SJCRH30 (cell line): ENCODE measurements around the gene APBA2. TPM values are rescaled to one million over a fixed set of nuclear protein-coding genes. Genes with fewer than 3 reads are reported as not detected.

ENCODE experiments used
- DNase-seq, 2 experiments: peaks; one replicate each; pipeline ENCODE4 v3.0.0-alpha.2; 2015 to 2020
- H3K27ac ChIP-seq: fragments of 250-450 bp; sonication (Bioruptor Pico); 2 replicates; pipeline ENCODE4 v1.5.1; 2020; ENCODE audit warnings: mild to moderate bottlenecking, moderate library complexity
- H3K27me3 ChIP-seq: fragments of 250-450 bp; sonication (Bioruptor Pico); 2 replicates; pipeline ENCODE4 v1.5.1; 2020; ENCODE audit warnings: mild to moderate bottlenecking, moderate library complexity
- H3K36me3 ChIP-seq: fragments of 250-450 bp; sonication (Bioruptor Pico); 2 replicates; pipeline ENCODE4 v1.5.1; 2020; ENCODE audit warnings: mild to moderate bottlenecking, moderate library complexity
- H3K4me1 ChIP-seq: fragments of 250-450 bp; sonication (Bioruptor Pico); 2 replicates; pipeline ENCODE4 v1.5.1; 2020; ENCODE audit warnings: mild to moderate bottlenecking, moderate library complexity
- H3K4me3 ChIP-seq: fragments of 250-450 bp; sonication (Bioruptor Pico); 2 replicates; pipeline ENCODE4 v1.5.1; 2020; ENCODE audit warnings: mild to moderate bottlenecking, moderate library complexity
- H3K9me3 ChIP-seq: fragments of 250-450 bp; sonication (Bioruptor Pico); replicated peaks from 2 replicates; pipeline ENCODE4 v1.5.1; 2020; ENCODE audit warnings: mild to moderate bottlenecking, moderate library complexity
- total RNA-seq: library from RNA; depleted of rRNA; stranded (reverse); fragments of >200 nt; shearing (Covaris generic); gene quantifications from 2 replicates; pipeline ENCODE4 v1.2.3, GENCODE V29; 2014

The APBA2 gene
- total RNA-seq, 1 experiment from 2014 or later = 11.9 TPM

DNA sequence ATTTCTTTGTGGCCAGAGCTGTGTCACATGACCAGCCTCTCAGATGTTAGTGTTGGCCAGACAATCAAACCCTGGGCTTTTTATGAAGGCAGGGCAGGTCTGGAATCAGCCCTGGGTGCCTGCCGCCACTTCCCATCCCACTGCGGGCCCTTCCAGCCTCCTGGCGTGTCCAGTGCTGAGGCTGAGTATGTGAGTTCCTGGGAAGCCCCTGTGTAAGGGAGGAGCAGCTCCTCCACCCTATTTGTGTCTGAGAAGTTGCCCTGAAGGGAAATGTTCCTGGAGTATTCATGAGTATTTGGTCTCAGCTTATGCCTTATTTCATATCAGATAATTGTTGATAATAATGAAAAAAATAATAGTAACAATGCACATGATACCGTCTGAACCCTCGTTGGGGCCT is 193.7 kb downstream of the APBA2 start:
- Histone ChIP-seq H3K4me3 (no peak overlapping the region), H3K27ac (no peak overlapping the region), H3K9me3 (no peaks in the 10 kb centered on the region), H3K36me3 (no peaks in the 10 kb centered on the region), H3K4me1 (no peaks in the 10 kb centered on the region), H3K27me3 (no peaks in the 10 kb centered on the region)
- no peak for DNase-seq

DNA sequence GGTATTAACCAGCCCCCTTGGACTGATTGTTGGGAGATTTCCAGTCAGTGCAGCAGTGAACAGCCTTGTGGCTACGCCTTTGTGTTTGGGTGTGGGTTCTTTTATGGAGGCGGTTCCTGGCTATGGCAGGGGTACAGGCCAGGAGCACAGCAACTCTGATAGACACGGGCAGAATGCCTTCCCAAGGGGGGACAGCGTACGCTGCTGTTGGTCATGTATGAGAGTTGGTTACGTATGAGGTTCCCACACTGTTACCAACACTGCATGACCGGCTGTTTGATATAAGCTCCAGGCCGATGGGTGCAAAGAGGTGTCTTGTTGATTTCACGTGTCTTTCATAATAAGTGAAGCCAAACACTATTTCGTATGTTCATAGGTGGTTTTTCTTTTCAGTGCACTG is 196.0 kb downstream of the APBA2 start:
- H3K27ac ChIP-seq = no peak overlapping the region
- no peak overlapping the region for H3K4me3 ChIP-seq
- H3K36me3 ChIP-seq = no peaks in the 10 kb centered on the region
- DNase-seq = no peak
- H3K4me1 ChIP-seq = no peaks in the 10 kb centered on the region
- no peaks in the 10 kb centered on the region for H3K9me3 ChIP-seq
- no peaks in the 10 kb centered on the region for H3K27me3 ChIP-seq

GRCh38 chr15:29083161-29083560 is 197.4 kb downstream of the APBA2 start:
- Histone ChIP-seq H3K4me3 (no peak overlapping the region), H3K36me3 (no peaks in the 10 kb centered on the region), H3K4me1 (no peaks in the 10 kb centered on the region), H3K9me3 (no peaks in the 10 kb centered on the region), H3K27me3 (no peaks in the 10 kb centered on the region), H3K27ac (no peak overlapping the region)
- no peak for DNase-seq

DNA sequence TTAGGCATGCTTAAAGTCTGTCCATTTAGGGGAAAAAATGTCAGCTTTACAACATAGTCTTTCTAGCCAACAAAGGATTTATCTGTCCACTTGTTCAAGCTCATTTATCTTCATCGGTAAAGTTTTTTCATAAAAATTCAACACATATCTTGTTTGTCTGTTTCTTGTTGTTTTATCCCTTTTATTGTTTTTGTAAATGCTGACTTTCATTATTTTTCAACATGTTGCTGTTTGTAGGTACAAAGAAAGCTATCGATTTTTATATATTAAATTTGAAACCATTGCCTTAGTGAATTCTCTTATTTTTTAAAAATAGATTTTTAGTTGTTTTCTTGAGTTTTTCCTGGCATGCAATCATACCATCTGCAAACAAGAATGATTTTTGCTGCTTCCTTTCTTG is 198.1 kb downstream of the APBA2 start:
- no peaks in the 10 kb centered on the region for H3K36me3 ChIP-seq
- H3K27ac ChIP-seq = no peak overlapping the region
- H3K4me1 ChIP-seq = no peaks in the 10 kb centered on the region
- H3K4me3 ChIP-seq = no peak overlapping the region
- H3K9me3 ChIP-seq = no peaks in the 10 kb centered on the region
- no peaks in the 10 kb centered on the region for H3K27me3 ChIP-seq
- no peak for DNase-seq

DNA sequence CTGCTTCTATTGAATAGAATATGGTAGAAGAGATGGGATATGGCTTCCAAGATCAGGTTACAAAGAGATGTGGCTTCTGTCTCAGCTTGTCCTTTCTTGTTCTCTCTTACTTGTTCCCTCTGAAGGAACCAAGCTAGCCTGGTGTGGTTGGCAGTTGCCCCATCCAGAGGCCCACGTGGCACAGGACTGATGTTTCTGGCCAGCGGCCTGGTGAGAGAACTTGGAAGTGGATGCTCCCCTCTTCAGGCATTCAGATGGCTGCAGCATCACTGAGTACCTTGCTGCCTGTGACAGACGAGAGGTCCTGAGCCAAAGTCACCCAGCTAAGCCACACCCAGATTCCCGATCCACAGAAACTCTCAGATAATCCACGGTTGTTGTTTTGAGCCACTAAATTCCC is 200.2 kb downstream of the APBA2 start:
- Histone ChIP-seq H3K4me1 (no peaks in the 10 kb centered on the region), H3K36me3 (no peaks in the 10 kb centered on the region), H3K27me3 (no peaks in the 10 kb centered on the region), H3K9me3 (no peaks in the 10 kb centered on the region), H3K27ac (no peak overlapping the region), H3K4me3 (no peak overlapping the region)
- DNase-seq = no peak

DNA sequence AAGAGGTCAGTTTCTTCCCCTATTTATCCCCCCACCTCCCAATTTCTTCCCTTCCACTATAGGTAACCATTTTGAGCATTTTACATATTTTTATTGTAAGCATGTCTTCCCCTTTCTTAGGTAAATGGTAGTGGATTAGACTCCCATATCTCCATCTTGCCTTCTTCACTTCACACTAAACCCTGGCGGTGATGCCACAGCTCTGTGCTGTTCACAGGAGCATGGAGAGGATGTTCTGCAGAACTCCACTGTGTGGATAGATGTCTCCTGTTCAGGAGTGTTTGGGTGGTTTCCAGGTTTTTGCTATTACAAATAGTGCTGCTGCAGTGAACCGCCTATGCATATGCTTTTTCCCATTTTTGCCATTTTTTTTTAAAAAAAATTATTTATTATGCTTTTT is 201.1 kb downstream of the APBA2 start:
- Histone ChIP-seq H3K36me3 (no peaks in the 10 kb centered on the region), H3K9me3 (no peaks in the 10 kb centered on the region), H3K4me3 (no peak overlapping the region), H3K4me1 (no peaks in the 10 kb centered on the region), H3K27me3 (no peaks in the 10 kb centered on the region), H3K27ac (no peak overlapping the region)
- DNase-seq = no peak

DNA sequence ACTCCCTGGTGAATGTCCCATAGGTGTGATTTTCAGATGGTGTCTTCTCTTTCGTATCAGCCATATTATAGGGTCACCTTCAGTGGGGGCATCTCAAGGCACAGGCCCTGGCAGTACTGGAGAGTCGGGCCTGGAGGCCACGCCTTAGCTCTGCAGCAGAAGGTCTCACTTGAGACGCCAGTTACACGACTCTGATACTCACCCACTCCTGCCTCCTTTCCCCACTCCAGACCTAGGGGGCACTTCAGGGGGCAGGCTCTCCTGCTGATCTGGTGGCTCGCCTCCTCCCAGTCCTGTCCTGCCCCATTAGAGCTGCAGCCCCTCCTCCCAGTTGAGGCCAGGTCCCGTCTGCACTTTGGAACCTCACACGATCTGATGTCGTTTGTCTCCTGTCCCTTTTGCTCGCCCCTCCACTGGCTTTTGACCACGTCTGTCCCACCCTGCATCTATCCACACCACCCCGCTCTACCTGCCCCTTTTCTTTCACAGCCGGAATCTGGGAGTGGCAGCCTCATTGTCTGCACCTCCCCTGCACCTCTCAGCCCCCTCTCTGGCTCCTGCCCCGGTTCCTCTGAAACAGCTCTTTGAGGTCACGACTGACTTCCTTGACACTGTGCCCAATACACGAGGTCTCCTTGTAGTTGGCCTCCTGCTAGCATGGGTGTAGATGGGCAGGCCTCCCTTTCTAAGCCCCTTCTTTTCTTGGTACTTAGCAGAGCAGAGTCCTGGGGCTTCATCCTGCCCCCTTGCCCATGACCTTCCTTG is 201.9 kb downstream of the APBA2 start:
- no peak for DNase-seq
- Histone ChIP-seq H3K27me3 (no peaks in the 10 kb centered on the region), H3K9me3 (no peaks in the 10 kb centered on the region), H3K27ac (no peak overlapping the region), H3K4me3 (no peak overlapping the region), H3K36me3 (no peaks in the 10 kb centered on the region), H3K4me1 (no peaks in the 10 kb centered on the region)

DNA sequence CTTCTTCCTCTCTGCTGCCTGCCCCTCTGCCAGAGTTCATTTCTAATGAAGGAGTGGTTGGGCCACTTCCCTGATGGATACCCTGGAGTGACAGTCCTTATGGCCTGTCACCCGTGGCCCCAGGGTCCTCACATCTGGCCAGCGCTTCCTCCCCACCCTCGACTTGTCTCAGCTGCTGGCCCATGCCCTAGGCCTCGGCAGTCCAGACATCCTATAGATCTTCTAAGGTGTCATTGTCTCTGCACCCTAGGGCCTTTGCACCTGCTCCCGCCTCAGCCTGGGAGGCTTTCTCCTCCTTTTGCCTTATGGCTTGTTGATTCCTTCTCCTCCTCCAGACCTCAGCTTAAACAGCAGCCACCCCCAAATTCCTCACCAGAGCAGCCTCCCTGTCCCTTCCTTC is 202.9 kb downstream of the APBA2 start:
- no peak for DNase-seq
- Histone ChIP-seq H3K4me1 (no peaks in the 10 kb centered on the region), H3K9me3 (no peaks in the 10 kb centered on the region)

GRCh38 chr15:29089731-29090616 is 204.2 kb downstream of the APBA2 start:
- no peaks in the 10 kb centered on the region for H3K27me3 ChIP-seq
- H3K36me3 ChIP-seq = no peaks in the 10 kb centered on the region
- H3K9me3 ChIP-seq = no peaks in the 10 kb centered on the region
- no peak overlapping the region for H3K4me3 ChIP-seq
- H3K27ac ChIP-seq = no peak overlapping the region
- no peaks in the 10 kb centered on the region for H3K4me1 ChIP-seq
- DNase-seq = no peak

More for the DNA sequence above, 202.9 kb downstream of the APBA2 start:
- no peak overlapping the region for H3K27ac ChIP-seq
- no peak overlapping the region for H3K4me3 ChIP-seq
- H3K27me3 ChIP-seq = no peaks in the 10 kb centered on the region
- H3K36me3 ChIP-seq = no peaks in the 10 kb centered on the region

DNA sequence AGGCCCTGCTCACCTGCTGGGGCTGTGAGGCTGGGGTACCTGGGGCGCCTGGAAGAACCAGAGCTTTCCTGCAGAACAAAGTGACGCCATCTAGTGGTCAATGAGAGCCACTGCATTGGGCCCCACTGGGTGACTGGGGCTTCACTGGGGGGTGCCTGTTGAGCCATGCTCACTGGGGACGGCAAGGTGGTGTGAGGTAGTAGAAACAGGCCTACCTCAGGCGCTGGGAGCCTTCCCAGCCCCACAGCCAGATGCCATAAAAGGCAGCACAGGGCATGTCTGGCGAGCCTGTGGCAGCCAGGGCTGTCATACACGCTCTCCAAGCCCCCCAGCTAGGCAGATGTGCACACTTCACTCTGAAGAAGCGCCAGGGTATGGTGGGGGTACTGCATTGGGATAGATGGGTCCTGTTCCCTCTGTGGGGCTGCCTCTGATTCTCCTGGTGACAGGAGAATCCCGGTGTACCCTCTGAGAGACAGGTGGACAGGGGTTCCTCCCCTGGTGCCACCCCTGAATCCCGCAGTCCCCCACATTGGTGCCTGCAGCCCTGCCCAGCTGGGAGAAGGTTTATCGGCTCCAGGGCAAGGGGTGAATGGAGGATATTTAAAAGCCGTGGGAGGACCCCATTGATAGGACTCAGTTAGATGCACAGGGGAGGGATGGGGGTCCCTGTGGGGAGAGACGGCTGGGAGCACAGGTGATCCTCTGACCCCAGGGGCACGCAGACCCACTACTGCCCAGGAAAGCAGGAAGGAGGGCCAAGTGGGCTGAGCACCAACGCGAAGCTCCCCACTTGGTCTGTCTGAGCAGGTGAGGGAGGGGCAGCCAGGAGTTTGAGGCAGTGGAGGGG is 205.1 kb downstream of the APBA2 start:
- peak; percentile 19 to 50 for DNase-seq
- Histone ChIP-seq H3K27me3 (no peaks in the 10 kb centered on the region), H3K9me3 (no peaks in the 10 kb centered on the region), H3K4me1 (no peaks in the 10 kb centered on the region), H3K36me3 (no peaks in the 10 kb centered on the region), H3K4me3 (no peak overlapping the region), H3K27ac (no peak overlapping the region)

GRCh38 chr15:29091666-29092065 is 205.9 kb downstream of the APBA2 start:
- H3K27me3 ChIP-seq = no peaks in the 10 kb centered on the region
- H3K36me3 ChIP-seq = no peaks in the 10 kb centered on the region
- no peak overlapping the region for H3K4me3 ChIP-seq
- no peaks in the 10 kb centered on the region for H3K4me1 ChIP-seq
- no peaks in the 10 kb centered on the region for H3K9me3 ChIP-seq
- H3K27ac ChIP-seq = no peak overlapping the region
- no peak for DNase-seq

GRCh38 chr15:29092376-29093064 is 206.7 kb downstream of the APBA2 start:
- no peak for DNase-seq
- Histone ChIP-seq H3K27me3 (no peaks in the 10 kb centered on the region), H3K9me3 (no peaks in the 10 kb centered on the region), H3K27ac (no peak overlapping the region), H3K4me3 (no peak overlapping the region), H3K36me3 (no peaks in the 10 kb centered on the region), H3K4me1 (no peaks in the 10 kb centered on the region)

- Histone ChIP-seq H3K27ac (no peak overlapping the region), H3K27me3 (no peaks in the 10 kb centered on the region), H3K4me1 (no peaks in the 10 kb centered on the region), H3K9me3 (no peaks in the 10 kb centered on the region), H3K4me3 (no peak overlapping the region), H3K36me3 (no peaks in the 10 kb centered on the region)
- no peak for DNase-seq
Measured at GRCh38 chr15:29093065-29093435, 207.3 kb downstream of the APBA2 start.

GRCh38 chr15:29093696-29094343 is 208.0 kb downstream of the APBA2 start:
- no peak for DNase-seq
- H3K36me3 ChIP-seq = no peaks in the 10 kb centered on the region
- H3K27me3 ChIP-seq = no peaks in the 10 kb centered on the region
- no peak overlapping the region for H3K4me3 ChIP-seq
- no peak overlapping the region for H3K27ac ChIP-seq
- H3K4me1 ChIP-seq = no peaks in the 10 kb centered on the region
- no peaks in the 10 kb centered on the region for H3K9me3 ChIP-seq
